HCEC 1CT (cell line): ENCODE data around the gene LRP2.
"Not testable (repeated sequence)": the region's sequence is repeated elsewhere in the genome, so short reads cannot be mapped to it uniquely, and the experiment has no call there.

Source experiments
- DNase-seq: peaks from one replicate; pipeline ENCODE4 v3.0.0-alpha.2; 2017

Gene LRP2

DNA sequence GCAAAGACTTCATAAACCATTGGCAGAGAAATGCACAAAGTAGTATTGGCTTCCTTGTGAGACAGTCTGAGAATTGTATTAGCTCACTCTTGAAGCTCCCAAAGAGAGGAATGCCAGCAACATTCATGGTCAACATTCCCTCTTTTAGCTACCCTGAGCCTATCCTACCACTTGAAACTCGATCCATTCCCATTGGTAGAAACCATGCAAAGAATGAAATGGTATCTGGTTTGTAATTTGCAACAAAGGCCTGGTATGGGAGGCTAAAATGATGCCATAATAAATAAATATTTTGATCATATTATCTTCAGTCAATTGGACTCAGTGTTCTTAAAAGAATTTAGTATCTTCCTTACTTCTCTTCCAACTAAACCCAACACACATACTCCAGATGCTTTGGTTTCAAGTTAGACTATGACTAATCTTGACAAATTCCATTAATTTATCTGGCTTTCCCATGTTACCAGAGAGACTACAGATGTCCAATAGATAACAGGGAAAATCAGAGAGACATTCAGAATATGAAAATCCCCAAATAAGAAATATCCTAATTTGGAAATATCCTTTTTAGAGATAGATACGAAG is 190.1 kb downstream of the LRP2 start:
- DNase-seq = no peak

DNA sequence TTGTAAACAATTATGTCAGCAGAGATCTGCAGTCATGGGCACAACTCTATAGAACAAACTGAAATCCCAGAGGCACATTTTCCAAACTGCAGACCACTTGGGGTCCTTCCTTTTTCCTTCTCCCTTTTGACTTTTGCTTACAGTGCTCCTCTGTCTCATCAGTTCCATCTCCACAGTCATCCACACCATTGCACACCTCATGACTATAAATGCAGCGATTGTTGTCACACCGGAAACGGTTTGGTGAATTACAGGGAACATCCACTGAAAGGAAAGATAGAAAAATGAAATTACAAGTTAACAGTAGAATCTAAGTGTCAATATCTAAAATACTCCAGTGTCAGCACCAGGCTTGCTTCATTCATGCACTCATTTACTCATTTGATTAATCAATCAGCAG is 196.5 kb downstream of the LRP2 start:
- no peak for DNase-seq

DNA sequence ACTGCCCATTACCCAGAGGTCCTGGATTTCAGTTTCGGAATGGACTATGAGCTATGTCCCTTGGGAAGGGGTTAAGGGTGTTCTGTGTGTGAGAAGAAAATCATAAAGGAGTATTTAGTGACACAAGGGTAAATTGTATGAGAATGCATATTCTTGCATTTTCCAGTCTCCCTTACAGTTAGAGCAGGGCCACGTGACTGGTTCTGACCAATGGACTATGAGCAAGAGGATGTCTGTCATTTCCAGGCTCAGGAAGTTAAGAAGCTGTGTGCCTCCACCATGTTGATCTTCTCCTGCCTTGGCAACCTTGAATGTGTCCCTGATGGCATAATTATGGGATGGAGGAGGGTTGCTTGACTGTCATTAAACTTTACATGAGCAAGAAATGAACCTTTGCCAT is 198.0 kb downstream of the LRP2 start:
- no peak for DNase-seq

DNA sequence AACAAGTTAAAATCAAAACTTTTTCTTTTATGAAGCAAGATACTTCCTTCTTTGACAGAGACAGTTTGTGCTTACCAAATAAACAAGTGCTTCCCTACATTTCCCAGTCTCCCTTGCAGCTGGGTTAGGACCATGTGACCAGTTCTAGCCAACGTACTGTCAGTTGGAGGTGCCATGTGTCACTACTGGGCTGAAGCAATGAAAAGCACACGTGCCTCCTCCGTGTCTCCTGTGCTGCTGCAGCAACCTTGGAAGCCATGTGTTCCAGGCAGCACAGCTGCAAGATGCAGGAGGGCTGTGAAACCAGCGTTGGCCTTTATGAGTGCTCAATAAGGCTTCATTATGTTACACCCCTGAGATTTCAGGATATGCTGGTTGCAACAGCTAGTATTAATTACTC is 199.7 kb downstream of the LRP2 start:
- DNase-seq = no peak

DNA sequence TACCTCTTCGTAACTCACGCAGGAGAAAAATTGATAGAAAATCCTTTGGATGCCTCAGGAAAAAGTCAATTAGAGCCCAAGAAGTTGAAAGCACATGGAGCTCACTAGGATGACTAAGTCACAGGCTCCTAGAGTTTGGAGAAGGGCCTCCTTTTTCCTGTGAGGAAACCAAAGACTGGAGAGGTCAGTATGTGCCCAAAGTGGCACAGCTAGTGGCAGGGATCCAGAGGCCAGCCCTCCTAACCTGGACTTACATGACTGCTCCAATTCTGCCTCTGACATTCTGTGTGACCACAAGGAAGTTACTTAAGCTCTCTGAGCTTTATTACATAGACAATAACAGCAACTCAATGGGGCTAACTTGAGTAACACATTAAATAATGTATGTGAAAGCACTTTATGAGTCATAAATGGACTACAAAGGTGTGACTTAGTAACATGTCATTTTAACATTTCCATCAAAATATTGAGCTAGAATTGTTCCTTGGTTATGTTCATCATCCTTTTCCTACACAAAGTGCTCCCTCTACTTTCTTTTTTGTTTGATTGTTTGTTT is 201.3 kb downstream of the LRP2 start:
- no peak for DNase-seq

DNA sequence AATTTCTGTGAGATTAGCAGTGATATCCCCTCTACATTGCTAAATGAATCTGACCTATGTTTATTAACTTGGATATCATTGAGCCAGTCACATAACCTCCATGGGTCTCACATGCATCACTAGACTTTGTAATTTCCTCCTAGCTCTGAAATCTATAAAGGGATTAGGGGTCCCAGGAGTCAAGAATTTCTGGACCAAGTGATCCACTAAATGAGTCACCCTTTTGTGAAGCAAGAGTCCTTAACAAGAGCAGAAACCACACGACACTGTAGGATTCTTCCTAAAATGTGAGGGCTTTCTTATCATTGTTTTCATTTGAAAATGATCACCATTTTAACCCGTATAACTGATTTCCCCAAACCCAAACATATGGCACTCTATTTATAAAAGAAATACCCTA is 202.6 kb downstream of the LRP2 start:
- no peak for DNase-seq

DNA sequence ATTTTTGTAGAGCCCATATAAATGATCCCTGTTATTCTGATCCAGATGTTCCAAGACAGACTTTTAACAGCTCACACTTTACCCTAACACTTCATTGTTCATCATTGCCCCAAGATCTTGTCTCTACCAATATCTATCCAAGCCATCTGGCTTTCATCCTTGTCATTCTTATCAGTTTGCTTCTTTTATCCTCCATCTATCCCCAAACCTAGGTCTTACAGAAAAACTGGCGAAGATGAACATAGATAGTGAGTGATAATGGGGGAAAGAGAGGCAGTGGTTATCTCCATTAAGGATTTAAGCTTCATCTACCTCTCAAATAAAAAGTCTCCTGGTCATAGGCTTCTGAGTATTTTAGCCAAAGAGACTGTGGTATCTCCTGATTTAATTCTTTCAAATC is 203.5 kb downstream of the LRP2 start:
- no peak for DNase-seq

DNA sequence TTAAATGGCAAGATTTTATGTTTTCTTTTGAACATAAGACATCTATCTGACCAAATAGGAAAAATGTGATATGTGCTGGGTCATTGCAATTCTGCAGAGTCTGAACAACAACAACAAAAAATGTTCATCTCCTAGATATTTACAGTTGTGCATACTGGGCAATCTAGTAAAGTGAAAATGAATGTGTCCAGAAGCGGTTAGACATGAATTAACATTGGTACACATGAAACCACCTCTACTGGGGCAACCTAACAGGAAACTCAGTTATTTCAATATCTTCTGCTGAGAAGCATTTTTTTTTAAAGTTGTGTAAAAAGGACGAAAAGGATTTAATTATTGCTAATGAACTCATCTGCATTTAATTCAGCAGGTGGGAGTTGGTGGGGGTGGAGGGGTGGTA is 216.1 kb downstream of the LRP2 start:
- no peak for DNase-seq

DNA sequence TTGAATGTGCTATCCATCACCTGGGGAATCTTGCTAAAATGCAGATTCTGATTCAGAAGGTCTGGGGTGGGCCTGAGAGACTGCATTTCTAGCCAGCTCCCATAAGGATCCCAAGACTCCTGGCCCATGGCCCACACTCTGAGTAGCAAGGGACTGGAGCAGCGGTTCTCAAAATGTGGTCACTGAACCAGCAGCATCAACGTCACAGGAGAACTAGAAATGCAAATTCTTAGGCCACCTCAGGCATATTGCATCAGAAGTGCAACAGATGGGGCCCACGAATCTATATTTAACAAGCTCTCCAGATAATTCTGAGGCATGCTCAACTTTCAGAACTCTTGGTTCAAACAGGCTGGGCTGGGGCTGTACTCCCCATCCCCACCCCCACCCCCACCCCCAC is 218.3 kb downstream of the LRP2 start:
- no peak for DNase-seq

DNA sequence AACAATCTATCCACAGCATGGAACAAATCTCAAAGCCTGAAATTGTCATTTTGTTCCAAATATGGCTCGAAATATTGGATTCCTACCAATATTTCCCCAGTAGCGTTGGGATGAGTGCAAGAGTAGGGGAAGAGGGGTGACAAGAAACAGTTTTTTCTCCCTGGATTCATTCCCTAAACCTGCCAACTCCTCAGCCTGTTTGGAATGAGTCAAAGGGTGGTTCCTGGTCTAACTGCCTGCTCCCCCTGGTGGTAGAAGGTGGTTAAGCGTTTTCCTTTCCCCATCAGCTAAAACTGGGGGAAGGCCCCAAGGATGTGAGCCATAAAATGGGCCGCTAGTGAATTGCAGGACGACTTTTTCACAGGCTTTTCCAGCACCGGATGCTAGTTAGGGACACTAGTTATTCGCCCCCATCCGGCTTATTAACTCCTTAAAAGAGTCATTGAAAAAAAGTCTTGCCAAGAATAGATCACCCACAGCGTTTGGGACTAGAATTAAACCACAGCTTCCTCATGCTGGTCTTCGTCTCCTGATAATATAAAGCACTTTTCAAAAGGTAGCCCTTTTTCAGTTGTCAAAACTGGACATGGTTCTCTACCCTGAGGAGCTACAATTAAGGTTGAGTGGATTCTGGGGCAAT is 220.5 kb downstream of the LRP2 start:
- DNase-seq = peak; percentile 51

DNA sequence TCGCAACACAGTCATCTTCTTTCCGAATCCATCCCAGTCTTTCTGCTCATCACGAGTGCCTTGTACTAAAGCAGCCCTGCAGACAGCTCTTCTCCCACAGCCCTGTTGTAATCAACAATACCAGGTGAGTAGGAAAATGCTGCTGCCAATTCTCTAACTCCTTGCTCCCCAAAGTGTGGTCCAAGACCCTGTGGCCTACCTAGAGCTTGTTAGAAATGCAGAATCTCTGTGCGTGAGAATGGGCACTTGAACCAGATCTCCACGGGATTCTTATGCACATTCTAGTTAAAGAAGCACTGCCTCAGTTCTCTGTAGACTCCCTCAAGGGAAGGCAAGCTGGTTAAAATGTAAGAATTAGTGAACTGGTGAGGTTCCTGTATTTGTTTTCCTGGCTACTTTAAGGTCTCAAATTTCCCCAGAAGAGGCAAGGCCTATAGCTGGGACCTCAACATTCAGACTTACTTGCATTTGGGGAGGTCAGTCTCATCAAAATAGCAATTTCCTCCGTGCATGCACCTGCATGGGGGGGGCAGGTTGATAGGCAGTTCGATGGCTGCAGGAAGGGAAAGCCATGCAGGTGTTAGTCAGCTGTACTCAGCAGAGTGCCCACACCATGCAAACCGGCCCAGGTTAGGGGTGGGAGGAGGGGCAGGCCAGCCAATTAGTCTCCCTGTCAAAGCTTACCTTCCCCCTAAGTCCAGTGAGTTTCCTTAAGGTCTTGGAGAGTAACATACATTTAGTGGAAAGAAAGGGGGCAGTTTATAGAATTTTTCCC is 222.2 kb downstream of the LRP2 start:
- DNase-seq = no peak

DNA sequence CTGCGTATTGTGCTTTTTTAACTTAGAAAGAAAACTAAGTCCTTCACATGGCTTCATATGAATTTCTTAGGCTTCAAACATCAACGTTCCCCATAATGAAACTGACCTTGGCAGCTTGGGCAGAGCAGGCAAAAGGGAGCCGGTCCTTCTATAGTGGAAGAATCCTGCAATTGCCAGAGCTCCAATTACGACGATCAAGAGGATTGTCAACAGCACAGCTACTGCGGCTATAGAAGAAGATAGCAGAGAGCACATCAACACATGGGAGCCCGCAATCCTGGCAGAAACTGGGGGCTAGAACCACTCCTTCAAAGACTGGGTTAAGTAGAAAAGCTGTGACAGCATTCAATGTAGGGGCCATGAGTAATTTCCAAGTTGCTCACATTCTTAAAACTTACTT is 223.2 kb downstream of the LRP2 start:
- no peak for DNase-seq

DNA sequence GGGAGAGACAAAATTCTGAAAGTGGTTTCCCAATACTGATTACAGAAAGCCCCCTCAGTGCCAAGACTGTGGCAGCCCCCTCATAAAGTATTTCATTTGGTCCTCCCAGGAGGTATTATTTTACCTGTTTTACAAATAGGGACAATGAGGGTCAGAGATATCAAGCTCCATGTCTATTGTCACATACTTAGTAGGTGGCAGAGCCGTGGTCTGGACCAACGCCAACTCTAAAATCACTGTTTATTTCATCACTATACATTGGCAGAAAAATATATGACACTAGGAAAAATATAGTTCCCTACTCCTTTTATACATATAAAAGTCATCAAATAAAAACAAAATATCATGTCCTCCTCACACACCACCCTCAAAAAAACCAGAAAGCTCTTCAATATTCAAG is 224.4 kb downstream of the LRP2 start:
- no peak for DNase-seq

DNA sequence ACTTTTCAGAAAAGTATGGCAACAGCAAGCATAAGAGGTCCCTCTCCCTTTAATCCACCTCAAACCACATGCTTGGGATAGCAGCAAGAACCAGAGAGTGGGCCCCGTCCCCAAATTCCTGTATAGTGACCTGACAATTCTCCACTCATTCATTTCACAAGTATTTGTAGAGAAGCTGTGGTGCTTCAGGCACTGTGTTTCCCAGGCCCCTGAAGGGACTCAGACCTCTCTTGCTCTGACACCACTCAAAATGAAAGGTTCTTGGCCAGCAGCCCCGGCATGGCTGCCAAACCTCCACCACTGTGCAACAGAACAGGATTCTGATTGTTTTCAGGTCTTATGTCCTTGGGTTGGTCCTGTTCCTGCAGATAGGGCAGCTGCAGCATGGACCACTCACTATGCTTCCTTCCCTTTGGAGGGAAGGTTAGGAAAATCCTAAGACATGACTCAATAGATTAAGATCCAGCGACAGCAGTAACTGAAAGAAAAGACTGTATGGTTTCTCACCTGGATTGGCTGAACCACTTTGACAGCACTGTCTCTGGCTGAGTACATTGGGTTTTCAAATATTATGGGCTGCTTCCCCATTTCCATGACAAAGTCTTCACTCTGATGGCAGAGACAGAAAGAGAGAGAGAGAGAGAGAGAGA is 225.3 kb downstream of the LRP2 start:
- DNase-seq = no peak

DNA sequence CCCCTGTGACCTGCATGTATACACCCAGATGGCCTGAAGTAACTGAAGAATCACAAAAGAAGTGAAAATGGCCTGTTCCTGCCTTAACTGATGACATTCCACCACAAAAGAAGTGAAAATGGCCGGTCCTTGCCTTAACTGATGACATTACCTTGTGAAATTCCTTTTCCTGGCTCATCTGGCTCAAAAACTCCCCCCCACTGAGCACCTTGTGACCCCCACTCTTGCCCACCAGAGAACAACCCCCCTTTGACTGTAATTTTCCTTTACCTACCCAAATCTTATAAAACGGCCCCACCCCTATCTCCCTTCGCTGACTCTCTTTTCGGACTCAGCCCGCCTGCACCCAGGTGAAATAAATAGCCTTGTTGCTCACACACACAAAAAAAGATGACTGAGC is 225.9 kb downstream of the LRP2 start:
- not testable (repeated sequence) for DNase-seq

DNA sequence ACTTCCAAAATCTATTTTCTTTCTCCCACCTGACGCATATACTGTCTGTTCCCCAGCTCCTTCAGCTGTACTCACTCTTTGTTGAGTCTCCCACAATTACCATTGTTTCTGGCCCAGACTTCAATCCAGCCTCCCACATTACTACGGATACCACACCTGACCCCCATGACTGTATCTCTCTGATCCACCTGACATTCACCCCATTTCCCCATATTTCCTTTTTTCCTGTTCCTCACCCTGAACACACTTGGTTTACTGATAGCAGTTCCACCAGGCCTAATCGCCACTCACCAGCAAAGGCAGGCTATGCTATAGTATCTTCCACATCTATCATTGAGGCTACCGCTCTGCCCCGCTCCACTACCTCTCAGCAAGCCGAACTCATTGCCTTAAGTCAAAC is 228.1 kb downstream of the LRP2 start:
- not testable (repeated sequence) for DNase-seq

DNA sequence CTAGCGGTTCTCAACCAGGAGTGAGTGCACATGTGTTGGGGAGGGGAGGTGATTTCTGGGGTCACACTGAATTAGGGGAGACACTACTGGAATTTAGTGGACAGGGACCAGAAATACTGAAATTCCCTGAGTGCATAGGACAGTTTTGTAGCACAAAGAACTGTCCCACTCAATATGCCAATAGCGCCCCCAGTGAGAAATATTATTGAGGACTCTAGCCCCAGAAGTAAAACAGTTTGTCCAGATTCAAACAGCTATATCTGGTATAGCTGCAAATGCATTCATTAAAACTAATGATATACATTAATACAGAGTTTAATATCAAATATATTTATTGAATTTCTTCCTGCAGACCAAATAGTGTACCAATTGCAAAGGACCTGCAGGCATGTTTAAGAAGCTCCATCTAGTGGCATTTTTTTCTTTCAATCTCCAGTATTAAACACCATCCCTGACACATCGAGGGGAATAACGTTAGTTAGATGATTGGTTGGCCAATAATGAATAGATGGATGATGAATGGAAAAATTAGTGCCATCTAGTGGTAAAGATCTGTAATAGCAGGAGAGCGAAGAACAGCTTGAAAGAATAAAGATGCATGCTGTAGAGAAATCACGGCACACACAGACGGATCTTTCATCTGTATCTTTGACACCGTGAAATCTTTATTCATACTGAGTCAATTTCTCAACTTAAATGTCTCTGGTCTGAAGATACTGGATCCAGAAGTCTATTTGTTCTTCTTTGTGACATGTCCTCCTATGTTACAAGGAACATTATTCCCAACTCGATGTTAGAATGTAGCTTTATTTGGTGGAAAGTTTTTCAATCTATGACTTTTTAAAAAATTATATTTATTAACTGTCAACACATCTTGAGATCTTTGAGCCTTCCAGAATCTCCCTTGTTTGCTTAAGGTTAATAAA is 230.5 kb downstream of the LRP2 start:
- DNase-seq = peak; percentile 62

DNA sequence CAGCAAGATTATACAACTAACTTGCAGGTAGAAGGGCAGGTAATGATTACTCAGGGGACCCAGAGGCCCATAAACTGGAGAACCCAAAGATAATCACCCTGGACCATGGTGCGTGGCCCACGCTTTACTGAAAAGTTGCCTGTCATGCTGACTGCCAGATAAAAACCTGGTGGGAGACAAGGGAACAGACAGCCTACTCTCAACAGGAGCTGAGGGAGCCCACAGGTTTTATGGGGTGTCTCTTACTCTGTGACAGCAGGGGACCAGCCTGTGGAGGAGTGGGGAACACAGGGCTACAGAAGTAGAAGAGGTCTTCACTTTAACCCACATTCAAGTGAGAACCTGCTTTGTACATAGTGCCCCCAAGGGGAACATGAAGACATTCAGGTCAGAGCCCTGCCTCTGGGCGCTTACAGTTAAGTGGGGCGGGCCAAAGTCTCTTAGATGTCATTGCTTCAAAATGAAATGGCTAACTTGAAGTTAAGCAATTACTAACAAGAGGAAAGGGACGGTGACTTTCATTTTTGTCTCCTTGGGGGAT is 232.6 kb downstream of the LRP2 start:
- DNase-seq = no peak

DNA sequence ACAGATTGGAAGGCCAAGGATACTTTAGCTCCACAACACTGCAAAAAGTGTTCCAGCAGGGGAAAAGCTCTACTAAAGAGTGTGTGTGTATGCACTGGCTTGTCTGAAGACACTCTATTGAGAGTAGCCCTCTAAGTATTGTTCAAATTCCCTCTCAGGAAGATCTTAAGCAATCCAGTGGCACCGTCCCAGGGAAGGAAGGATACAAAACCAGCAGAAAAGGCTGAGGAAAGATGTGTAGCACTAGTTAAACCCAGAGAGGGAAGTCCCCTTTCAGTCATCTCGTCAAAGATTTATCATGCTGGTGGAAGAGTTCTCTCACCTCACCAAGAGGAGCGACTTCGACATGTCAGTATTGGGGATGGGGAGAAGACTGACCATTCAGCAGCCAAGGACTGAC is 242.5 kb downstream of the LRP2 start:
- DNase-seq = no peak

DNA sequence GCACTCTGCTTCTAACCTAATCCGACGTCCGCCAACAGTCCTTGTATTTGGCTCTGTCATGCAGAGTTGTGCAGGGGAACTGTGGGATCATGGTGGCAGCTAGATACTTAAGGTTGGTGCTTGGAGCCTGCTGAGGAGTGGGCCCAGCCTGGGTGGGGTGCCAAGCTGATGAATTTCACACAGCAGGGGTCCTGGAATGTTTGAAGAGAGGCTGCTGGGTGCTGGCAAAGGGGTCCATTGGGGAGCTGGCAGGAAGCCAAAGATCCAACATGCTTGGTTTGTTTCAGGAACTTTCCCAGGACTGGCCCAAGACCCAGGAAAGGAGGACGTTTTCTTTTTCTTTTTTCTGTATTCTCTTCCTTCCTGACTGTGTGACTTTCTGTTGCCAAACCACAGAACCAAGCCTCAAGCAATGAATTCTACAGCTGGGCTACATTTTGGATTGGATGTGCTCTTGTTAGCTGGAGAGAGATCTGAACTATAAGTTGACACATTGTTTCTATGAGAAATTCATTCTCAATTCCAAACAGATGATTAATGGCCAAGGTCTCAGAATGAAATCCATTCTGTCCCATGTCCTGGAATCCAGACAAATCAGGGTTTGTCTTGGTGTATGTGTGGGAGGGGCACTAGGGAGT is 243.1 kb downstream of the LRP2 start:
- DNase-seq = no peak

DNA sequence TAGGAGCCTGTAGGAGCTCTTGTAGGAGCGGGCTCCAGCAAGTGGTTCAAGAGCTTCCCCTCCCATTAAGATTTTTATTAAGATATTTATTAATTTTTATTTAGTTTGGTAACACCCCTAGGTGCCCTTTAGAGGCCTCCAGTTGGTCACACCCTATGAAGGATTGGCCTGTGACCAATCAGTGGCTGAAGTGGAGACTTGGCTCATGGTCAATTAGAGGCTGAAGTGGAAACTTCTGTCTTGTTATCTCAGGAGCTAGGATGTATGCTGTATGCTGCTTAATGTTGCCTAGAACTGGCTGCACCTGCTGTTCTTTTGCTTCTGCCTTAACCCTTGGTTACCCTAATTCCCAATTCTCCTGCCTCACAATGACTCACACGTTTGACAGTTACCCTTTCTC is 244.3 kb downstream of the LRP2 start:
- no peak for DNase-seq

DNA sequence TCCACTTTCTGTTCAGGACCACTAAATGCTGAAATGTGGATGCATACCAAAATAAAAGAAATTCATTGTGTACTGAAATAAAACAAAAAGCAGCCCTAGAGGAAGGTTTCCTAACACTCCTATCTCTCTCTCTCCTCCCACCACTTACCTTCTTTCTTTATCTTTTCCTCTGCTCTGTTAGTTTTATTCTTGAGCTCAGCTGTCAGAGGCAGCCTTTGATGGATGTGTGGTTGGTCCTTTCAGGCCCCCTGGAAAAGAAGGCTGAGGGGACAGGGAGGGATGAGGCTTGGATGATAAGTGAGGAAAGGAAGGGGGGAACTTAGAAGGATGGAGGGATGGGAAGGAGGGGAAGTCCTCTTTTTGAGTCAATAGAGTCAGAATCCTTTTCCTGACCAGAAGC is 245.3 kb downstream of the LRP2 start:
- DNase-seq = no peak
